HEK293 (cell line): ENCODE results near the gene KRTAP10-1.

Experiments used
- CTCF ChIP-seq: fragments of 450-650 bp; formaldehyde crosslinking; IDR thresholded peaks from 2 replicates; pipeline ENCODE4 v1.5.1; 2016; ENCODE audit warnings: missing biosample characterization, missing genetic modification characterization
- MZF1 ChIP-seq: fragments of 450-650 bp; formaldehyde crosslinking; IDR thresholded peaks from 2 replicates; pipeline ENCODE4 v1.5.1; 2017; ENCODE audit warnings: missing biosample characterization, missing genetic modification characterization, borderline replicate concordance

- TF ChIP-seq CTCF (tag by site-specific recombination) (no peak), MZF1 (tag by site-specific recombination) (no peak)
Observed at GRCh38 chr21:44519346-44520325, 20.4 kb downstream of the KRTAP10-1 start.
